GM12892 (cell line): ENCODE data around the gene GALNTL6.

Source experiments
- POLR2A ChIP-seq: IDR thresholded peaks from 2 replicates; pipeline ENCODE4 v1.6.1; 2011; ENCODE audit warnings: low read depth, low read length, control low read depth
- POLR2AphosphoS5 ChIP-seq: IDR thresholded peaks from 2 replicates; pipeline ENCODE4 v1.6.1; 2011; ENCODE audit warnings: low read depth, low read length, control low read depth

- TF ChIP-seq POLR2A (no peak), POLR2AphosphoS5 (no peak)
Observed at GRCh38 chr4:173041482-173041881, 1228.3 kb downstream of the GALNTL6 start.
